Lower lobe of right lung (tissue), 2 donors: ENCODE measurements around the gene CCDC167. TPM values are rescaled to one million over a fixed set of nuclear protein-coding genes. Genes with fewer than 3 reads are reported as not detected.

ENCODE experiments used
- ATAC-seq, 2 donors: fragments of 200-7000 bp; cut with Tn5 transposase; one replicate each; pipeline ENCODE4 v1.9.1; 2020 to 2022; ENCODE audit warnings: mild to moderate bottlenecking in 2 of 2, moderate library complexity in 2 of 2
- DNase-seq: peaks from one replicate; pipeline ENCODE4 v3.0.0-alpha.2; 2020
- H3K27ac ChIP-seq: fragments of 200-600 bp; one replicate; pipeline ENCODE4 v1.8.0; 2022
- H3K27me3 ChIP-seq: fragments of 200-600 bp; one replicate; pipeline ENCODE4 v1.8.0; 2022; ENCODE audit warnings: low read depth
- H3K36me3 ChIP-seq: fragments of 200-600 bp; one replicate; pipeline ENCODE4 v1.8.0; 2022; ENCODE audit warnings: mild to moderate bottlenecking
- H3K4me1 ChIP-seq: fragments of 200-600 bp; one replicate; pipeline ENCODE4 v1.8.0; 2022
- H3K4me3 ChIP-seq: fragments of 200-600 bp; one replicate; pipeline ENCODE4 v1.8.0; 2022; ENCODE audit warnings: mild to moderate bottlenecking
- H3K9me3 ChIP-seq: fragments of 200-600 bp; one replicate; pipeline ENCODE4 v1.8.0; 2022
- CTCF ChIP-seq: fragments of 200-600 bp; IDR thresholded peaks from one replicate; pipeline ENCODE4 v1.8.0; 2022; ENCODE audit warnings: antibody characterized with exemption, mild to moderate bottlenecking
- intact Hi-C: fragments of 100-400 bp; cut with DNase I; formaldehyde crosslinking; loops from one replicate; pipeline ENCODE4 v1.11.0; 2022
- total RNA-seq: library from RNA; stranded (reverse); fragmentation: NEBNext Ultra II Directional; extraction: Animal tissue kit (Norgen Biotek cat#: 25700); gene quantifications from one replicate; pipeline ENCODE4 v1.2.1, GENCODE V29; 2021
- donor health status: DM: no; HTN: yes; CAD: no; lungs with severe emphysema.

Gene CCDC167
- total RNA-seq, 1 donor from 2014 or later: 12.7 TPM

GRCh38 chr6:37530297-37530696, 30.6 kb upstream of the CCDC167 start:
- Histone ChIP-seq H3K9me3 (no peaks in the 10 kb centered on the region), H3K27me3 (peaks cover 32% of the 10 kb centered on the region), H3K4me3 (no peak overlapping the region), H3K4me1 (peaks cover under 1% of the 10 kb centered on the region), H3K27ac (no peak overlapping the region), H3K36me3 (no peaks in the 10 kb centered on the region)
- intact Hi-C loops: no loop called here
- ATAC-seq (no peak), DNase-seq (no peak)
- no peak for TF ChIP-seq CTCF

GRCh38 chr6:37528541-37528940, 28.8 kb upstream of the CCDC167 start:
- no peak for ATAC-seq
- Histone ChIP-seq H3K27me3 (peaks cover 18% of the 10 kb centered on the region), H3K4me1 (no peaks in the 10 kb centered on the region), H3K27ac (no peak overlapping the region), H3K9me3 (no peaks in the 10 kb centered on the region), H3K4me3 (no peak overlapping the region), H3K36me3 (no peaks in the 10 kb centered on the region)
- intact Hi-C loops: no loop called here
- no peak for DNase-seq
- TF ChIP-seq CTCF: no peak

GRCh38 chr6:37525460-37526357, 26.0 kb upstream of the CCDC167 start:
- DNase-seq: no peak
- no peak overlapping the region for H3K27ac ChIP-seq
- no peak overlapping the region for H3K4me3 ChIP-seq
- H3K27me3 ChIP-seq: peaks cover 13% of the 10 kb centered on the region
- H3K4me1 ChIP-seq: no peaks in the 10 kb centered on the region
- no peak for ATAC-seq
- H3K36me3 ChIP-seq: no peaks in the 10 kb centered on the region
- TF ChIP-seq CTCF: no peak
- intact Hi-C loops: no loop called here
- no peaks in the 10 kb centered on the region for H3K9me3 ChIP-seq

GRCh38 chr6:37524970-37525318, 25.3 kb upstream of the CCDC167 start:
- H3K4me3 ChIP-seq: no peak overlapping the region
- no peak for DNase-seq
- no peak for TF ChIP-seq CTCF
- H3K36me3 ChIP-seq: no peaks in the 10 kb centered on the region
- H3K9me3 ChIP-seq: no peaks in the 10 kb centered on the region
- intact Hi-C loops: no loop called here
- H3K4me1 ChIP-seq: no peaks in the 10 kb centered on the region
- H3K27ac ChIP-seq: no peak overlapping the region
- no peak for ATAC-seq
- H3K27me3 ChIP-seq: peaks cover 15% of the 10 kb centered on the region

- Histone ChIP-seq H3K36me3 (no peaks in the 10 kb centered on the region), H3K4me3 (no peak overlapping the region), H3K27ac (no peak overlapping the region), H3K27me3 (peaks cover 15% of the 10 kb centered on the region), H3K9me3 (no peaks in the 10 kb centered on the region), H3K4me1 (no peaks in the 10 kb centered on the region)
- ATAC-seq (no peak), DNase-seq (no peak)
- TF ChIP-seq CTCF: no peak
- intact Hi-C loops: no loop called here
Observed at GRCh38 chr6:37524025-37524969, 24.6 kb upstream of the CCDC167 start.
